SHP77 treated with DMSO at 0.1 percent for 48 hours (cell line): ENCODE results near the gene AKR7A2.
A peak's percentile ranks its signal among the peaks of the same experiment; 100 is the strongest.

ENCODE experiments used
- DNase-seq: peaks from one replicate; lab custom pipeline; 2025; lab: John Stamatoyannopoulos, UW

Gene AKR7A2

GRCh38 chr1:19311931-19312781, at the start of gene AKR7A2, which contains the start of gene SLC66A1:
Gene AKR7A2 (minus strand): TSS chr1:19312144. CDS start chr1:19312124, 20 bp downstream.
Gene SLC66A1 (plus strand): TSS chr1:19312326. CDS start chr1:19317678, 5,352 bp downstream.
- peak; percentile 54 for DNase-seq

GRCh38 chr1:19360843-19361610, 49.1 kb upstream of the AKR7A2 start:
- DNase-seq = no peak

- DNase-seq = no peak
These were observed 48.5 kb upstream of the AKR7A2 start for GRCh38 chr1:19360432-19360831.

- no peak for DNase-seq
These were observed 48.1 kb upstream of the AKR7A2 start for GRCh38 chr1:19360016-19360415.

- no peak for DNase-seq
These were observed 47.4 kb upstream of the AKR7A2 start for GRCh38 chr1:19359357-19359756.

- DNase-seq = no peak
These were observed 46.8 kb upstream of the AKR7A2 start for GRCh38 chr1:19358710-19359109.

GRCh38 chr1:19357299-19357986, 45.5 kb upstream of the AKR7A2 start:
- no peak for DNase-seq

- DNase-seq = no peak
These were observed 44.3 kb upstream of the AKR7A2 start for GRCh38 chr1:19356266-19356665.

- DNase-seq = no peak
These were observed 42.6 kb upstream of the AKR7A2 start for GRCh38 chr1:19354531-19354981.

- DNase-seq = no peak
These were observed 41.7 kb upstream of the AKR7A2 start for GRCh38 chr1:19353596-19353995.

- DNase-seq = no peak
These were observed 40.9 kb upstream of the AKR7A2 start for GRCh38 chr1:19352839-19353238.

GRCh38 chr1:19351873-19352272, 39.9 kb upstream of the AKR7A2 start:
- no peak for DNase-seq

GRCh38 chr1:19350566-19350965, 38.6 kb upstream of the AKR7A2 start:
- no peak for DNase-seq

- no peak for DNase-seq
These were observed 38.1 kb upstream of the AKR7A2 start for GRCh38 chr1:19349999-19350398.

- DNase-seq = no peak
These were observed 36.7 kb upstream of the AKR7A2 start for GRCh38 chr1:19348441-19349198.

GRCh38 chr1:19347533-19348172, 35.7 kb upstream of the AKR7A2 start:
- DNase-seq = no peak

- no peak for DNase-seq
These were observed 34.1 kb upstream of the AKR7A2 start for GRCh38 chr1:19346026-19346425.

GRCh38 chr1:19345391-19345790, 33.4 kb upstream of the AKR7A2 start:
- DNase-seq = no peak

GRCh38 chr1:19344831-19345230, 32.9 kb upstream of the AKR7A2 start:
- no peak for DNase-seq

GRCh38 chr1:19344372-19344810, 32.4 kb upstream of the AKR7A2 start:
- peak; percentile 4 for DNase-seq
